Glomerular endothelial cell (primary cell): ENCODE data around the gene NEDD1. TPM values are rescaled to one million over a fixed set of nuclear protein-coding genes. Genes with fewer than 3 reads are reported as not detected.
A peak's percentile ranks its signal among the peaks of the same experiment; 100 is the strongest.

Source experiments
- DNase-seq: peaks from one replicate; pipeline ENCODE4 v3.0.0-alpha.2; 2011; ENCODE audit warnings: low read depth, low spot score; ENCODE audit errors: extremely low read depth
- total RNA-seq: library from RNA; depleted of rRNA; stranded (reverse); fragments of >200 nt; gene quantifications from 2 replicates; pipeline ENCODE4 v1.2.3, GENCODE V29; 2015

Gene NEDD1
- total RNA-seq, 1 donor from 2014 or later: 21.0 TPM

DNA sequence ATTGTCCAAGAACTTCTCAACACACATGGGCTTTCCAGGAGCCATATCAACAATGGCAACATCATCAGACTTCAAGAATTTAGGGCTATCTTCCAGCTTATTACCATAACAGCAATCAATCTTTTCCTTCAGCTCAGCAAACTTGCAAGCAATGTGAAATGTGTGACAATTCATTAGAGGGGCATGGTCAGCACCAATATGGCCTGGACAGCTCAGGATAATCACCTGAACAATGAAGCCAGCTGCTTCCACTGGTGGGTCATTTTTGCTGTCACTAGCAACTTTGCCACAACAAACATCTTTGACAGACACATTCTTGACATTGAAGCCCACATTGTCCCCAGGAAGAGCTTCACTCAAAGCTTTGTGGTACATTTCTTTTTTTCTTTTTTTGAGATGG, 5.9 kb upstream of the NEDD1 start:
- no peak for DNase-seq

DNA sequence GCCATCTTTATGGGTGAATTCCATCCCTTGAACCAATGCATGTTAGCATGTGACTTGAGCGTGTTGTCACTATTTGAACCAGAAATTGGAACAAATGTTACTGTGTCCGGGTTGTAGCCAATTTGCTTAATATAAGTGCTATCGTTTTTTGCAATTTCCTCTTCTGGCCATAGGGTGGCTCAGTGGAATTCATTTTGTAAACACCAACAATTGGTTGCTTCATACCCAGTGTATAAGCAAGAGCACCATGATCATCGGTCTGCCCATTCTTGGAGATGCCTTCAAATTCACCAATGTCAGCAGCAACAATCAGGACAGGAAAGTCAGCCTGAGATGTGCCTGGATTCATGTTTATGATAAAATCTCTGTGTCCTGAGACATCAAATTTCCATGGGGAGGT, 5.0 kb upstream of the NEDD1 start:
- DNase-seq: no peak

DNA sequence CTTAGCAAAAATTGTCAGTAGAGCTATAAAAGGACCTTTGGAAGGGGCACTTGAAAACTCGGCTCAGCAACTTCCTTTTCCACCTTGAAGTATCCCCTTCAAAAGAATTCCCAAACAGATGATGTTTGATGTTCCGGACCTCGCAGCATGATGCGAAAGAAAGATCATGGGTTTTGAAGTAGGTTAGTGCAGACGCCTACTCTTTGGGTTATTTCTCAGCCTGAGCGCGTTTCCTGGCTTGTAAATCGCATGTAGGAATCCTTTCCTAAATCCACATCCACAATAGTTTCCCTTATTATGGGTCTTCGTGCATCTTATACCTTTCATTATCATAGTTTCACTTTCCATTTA, 584 bp upstream of the NEDD1 start:
- DNase-seq: no peak

GRCh38 chr12:96907671-96908422, 790 bp downstream of the NEDD1 start:
- DNase-seq: no peak

- no peak for DNase-seq
Observed at GRCh38 chr12:96908423-96908675, 1.3 kb downstream of the NEDD1 start.

DNA sequence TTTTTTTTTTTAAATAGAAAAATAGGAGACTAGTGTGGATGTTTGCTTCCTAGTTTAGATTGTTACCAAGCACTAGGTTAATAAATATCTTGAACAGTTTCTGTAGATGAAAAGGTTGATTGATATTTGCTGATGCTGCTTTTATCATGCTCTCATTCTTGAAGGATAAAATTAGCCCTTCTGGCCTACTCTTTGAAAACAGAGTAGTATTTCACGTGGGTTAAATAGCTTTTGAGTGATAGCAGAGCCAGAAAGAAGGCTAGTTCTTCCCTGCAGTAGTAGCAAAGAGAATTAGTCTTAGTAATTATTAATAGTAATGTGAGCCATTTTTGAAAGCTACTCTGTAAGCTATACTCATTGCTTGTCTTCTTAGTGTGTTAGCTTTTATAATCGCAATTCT, 5.2 kb downstream of the NEDD1 start:
- DNase-seq: no peak

DNA sequence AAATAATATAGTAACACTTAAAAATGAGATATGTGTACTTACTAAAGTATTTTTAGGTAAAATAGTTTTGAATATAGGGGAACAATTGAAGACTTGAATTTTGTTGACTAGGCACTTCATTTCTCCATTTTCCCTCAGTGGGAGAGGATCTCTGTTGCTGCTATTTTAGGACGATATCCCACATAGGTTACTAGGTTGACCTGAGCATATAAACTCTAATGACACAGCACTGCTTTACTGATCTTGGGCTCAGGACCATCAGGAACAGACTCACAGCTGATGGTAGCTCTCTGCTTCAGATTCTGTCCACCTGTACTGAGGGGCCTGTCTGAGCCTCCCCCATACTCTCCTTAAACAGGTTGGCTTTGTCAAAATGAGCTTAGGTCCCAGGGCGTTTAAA, 5.9 kb downstream of the NEDD1 start:
- no peak for DNase-seq

DNA sequence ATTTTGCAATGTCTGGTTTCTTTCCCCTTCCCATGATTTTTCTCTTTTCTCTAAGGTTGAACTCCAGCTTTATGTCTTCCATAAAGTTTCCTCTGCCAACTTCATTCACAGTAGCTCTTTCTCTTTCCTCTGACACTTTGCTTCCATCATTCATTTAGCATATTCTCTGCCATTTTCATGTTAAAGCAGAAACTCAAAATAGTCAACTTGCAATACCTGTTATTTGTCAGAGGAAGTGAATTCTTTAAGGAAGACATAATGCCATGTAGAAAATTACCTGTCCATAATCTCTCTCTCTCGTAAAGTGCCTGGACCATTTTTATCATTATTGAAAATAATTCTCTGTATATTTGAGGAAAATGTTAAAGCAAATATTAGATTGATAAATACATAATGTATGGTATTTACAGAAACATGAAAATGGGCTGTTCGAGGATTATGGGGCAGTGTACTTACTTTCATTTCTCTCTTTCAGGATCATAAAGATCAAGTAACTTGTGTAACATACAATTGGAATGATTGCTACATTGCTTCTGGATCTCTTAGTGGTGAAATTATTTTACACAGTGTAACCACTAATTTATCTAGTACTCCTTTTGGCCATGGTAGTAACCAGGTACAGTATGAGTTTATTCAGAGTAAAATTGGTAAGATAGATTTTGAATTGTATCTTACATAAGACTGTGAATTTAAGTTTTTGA, 12.6 kb downstream of the NEDD1 start:
- no peak for DNase-seq

- DNase-seq: no peak
Observed at GRCh38 chr12:96948782-96949181, 41.7 kb downstream of the NEDD1 start.

GRCh38 chr12:96979532-96979931, 72.5 kb downstream of the NEDD1 start:
- no peak for DNase-seq

DNA sequence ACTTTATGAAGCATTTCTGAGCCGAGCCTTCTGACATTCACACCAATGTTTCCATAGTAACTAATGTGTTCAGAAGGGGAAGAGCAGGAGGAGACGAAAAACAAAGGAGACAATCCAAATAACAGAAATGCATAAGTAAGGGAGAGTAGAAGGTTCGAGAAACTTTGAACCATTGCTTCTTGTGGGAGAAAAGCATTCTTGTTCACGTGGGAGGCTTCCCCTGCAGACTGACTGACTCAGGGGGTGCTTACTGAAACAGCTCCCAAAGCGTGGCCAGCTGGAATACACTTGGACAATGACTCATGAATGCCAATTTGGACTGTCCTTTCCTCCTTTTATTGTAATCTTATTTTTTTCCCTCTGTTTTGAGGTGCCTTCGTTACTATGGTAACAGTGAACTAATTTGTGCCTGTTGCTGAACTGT, 73.9 kb downstream of the NEDD1 start:
- peak; percentile 39 for DNase-seq

- DNase-seq: no peak
Observed at GRCh38 chr12:96981911-96982310, 74.9 kb downstream of the NEDD1 start.

DNA sequence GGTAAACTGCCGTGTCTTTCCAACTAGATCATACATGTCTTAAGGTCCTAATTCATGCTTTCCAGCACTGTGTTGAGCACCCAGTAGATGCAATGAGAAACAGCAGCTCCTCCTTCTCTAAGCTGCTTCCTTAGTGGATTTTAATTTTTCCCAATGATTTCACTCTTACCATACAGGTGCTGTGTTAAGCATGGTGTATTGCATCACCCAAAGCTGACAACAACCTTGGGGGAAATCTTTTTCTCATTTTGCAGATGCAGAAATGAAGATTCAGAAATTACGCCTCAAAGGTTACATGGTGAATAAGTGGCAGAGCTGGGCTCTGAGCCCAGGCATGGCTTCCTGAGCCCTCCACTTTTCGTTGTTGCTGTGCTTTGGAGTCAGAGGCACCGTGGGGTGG, 75.6 kb downstream of the NEDD1 start:
- DNase-seq: no peak

DNA sequence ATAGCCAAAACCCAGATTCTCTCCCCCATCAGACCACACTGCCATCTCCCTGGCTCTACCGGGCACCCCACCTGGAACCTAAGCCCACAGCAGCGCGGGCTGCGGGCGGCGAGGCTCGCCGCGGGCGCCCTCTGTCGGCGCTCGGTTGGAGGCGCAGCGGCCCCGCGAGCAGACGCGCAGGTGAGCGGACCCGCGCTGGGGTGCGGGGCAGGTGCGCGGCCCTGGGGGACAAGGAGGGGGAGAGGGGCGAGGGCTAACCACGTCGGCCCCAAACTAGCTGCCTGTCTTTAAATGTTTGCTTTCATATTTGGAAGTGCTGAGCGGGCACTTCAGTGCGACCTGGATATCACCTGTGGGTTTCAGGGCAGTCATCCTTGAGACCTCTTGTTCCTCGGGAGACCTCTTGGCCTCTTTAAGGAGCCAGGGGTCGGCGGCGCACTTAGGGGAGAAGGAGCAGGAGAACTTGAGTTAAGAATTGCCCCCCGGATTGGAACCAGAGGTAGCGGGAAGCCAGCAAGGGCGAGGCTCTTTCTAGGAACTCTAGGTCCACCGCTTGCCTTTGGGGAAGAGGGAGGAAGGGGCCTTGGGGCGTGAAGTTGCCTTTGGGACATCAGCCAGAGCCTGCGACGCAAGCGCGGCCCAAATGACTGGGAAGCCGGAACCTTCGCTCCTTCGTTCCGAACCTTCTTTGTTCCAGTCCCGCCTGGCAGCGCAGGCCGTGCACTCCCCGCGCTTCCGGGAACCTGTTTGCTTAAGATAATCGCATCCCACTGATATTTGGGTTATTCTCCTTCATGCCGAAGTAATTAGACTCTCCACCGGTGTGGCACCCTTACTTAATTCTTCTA, 78.7 kb downstream of the NEDD1 start:
- DNase-seq: no peak

GRCh38 chr12:96986883-96987523, 79.9 kb downstream of the NEDD1 start:
- peak; percentile 25 for DNase-seq

DNA sequence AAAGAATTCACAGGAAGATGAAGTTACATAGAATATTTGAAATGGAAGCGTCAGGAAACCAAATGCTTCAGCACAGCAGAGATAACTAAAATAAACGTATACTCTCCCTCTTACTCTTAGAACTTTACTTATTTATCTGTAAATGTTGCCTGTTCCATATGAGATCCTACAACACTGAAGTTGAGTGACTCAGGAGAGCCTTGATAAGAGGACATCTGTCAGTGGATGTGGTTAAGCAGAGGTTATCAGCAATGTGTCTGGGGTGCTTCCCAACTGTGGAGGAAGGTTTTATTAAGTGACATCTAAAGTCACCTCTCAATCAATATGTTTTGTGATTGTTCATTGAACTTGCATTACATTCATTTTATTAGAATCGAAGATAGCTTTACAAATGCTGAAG, 81.9 kb downstream of the NEDD1 start:
- DNase-seq: no peak

DNA sequence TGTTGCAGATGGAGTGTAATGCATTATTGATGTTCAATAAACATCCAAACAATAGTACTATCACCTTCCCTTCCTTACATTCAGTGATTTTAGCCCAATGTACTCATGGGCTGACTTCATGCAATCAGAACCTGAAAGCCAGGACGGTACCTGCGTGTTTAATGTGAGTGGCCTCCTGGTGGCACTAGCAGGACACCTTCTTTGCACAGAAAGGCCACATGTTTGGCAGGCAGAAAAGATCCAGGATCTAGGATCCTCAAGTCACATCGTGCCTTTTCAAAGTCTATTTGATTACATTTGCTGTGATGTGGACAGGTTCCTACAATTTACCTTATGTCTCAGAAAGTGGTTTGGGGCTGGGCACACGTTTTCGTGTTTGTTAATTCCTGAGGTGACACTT, 82.9 kb downstream of the NEDD1 start:
- no peak for DNase-seq

DNA sequence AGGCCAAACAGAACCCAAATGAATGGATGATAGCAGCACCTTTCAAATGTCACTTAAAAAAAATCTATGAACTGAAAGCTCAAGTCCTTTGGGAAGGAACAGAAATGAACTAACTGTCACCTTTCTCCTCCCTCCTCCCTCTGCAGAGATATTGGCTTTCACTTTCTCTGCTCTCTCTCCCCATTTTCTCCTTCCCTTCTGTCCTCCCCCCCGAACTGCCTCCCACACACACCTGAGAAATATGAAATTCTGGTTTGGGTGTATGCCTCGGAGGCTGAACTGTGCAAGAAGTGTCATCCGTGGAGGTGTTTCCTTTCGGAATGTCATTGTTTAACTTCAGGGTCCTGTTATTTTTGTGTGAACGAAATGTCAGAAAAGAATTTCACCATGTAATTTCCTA, 87.8 kb downstream of the NEDD1 start:
- DNase-seq: no peak

DNA sequence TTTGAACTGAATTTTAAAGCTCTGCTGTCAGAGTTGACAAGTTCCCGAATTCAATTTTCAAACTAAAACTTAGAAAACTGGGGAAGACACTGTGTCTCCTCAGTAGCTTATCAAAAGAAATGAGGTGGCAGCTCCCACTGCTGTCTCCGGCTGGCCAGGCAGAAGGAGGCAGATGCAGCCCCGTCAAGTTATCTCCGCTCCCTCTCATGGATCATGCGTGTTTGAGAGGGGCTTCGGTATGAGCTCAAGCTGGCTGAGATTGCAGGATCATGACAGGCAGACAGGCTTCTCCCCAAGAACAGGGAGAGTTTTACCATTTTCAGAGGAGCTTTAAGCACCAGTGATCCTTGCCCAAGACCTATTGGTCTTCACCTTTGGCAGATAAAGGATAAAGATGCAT, 88.8 kb downstream of the NEDD1 start:
- no peak for DNase-seq

DNA sequence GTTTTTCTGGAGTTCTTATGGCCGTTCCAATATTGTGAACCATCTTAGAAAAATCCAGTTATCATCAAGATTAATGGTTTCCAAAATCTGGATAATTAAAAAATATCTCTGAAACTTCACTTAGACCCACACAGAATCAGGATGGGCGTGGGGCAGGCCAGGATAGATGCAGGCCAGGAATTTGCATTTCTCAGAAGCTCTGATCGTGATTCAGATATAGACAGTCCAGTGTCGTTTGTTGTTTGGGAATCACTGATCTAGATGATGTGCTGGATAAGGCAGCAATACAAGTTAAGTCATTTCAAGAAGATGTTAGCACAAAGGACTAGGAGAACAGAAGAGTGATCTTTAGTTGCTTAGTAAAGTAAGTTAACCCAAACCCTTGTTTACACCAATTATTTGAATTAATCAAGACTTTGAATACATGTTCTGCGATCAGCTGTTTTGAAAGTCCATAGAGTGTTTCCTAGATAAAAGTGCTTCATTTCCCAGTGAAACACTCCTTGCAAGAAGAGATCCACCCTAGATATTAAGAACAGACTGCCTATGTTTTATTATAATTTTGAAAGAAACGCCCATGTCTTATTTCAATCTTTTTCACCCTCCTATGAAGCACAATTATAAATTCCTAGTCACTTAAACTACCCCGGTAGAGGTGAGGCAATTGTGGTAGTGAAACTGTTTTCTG, 90.9 kb downstream of the NEDD1 start:
- DNase-seq: no peak

DNA sequence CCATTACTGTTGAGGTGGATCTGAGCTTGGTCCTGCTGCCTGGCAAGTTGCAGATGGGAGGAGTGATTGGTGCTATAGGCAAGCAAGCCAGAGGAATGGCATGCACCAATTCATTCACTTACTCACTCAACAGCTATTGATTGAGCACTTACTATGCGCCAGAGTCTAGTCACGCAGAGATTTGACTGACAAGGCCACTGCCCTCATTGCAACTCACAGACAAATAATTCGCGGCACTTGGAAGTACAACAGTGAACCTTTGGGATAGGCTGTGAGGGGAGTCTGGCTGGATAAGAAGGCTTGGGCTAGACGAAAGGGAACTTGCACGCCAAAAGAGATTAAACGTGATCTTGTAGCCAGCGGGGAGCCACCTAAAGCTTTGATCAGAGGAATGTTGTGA, 96.2 kb downstream of the NEDD1 start:
- DNase-seq: no peak
